ENCODE results near the gene LYZL4.

DNA sequence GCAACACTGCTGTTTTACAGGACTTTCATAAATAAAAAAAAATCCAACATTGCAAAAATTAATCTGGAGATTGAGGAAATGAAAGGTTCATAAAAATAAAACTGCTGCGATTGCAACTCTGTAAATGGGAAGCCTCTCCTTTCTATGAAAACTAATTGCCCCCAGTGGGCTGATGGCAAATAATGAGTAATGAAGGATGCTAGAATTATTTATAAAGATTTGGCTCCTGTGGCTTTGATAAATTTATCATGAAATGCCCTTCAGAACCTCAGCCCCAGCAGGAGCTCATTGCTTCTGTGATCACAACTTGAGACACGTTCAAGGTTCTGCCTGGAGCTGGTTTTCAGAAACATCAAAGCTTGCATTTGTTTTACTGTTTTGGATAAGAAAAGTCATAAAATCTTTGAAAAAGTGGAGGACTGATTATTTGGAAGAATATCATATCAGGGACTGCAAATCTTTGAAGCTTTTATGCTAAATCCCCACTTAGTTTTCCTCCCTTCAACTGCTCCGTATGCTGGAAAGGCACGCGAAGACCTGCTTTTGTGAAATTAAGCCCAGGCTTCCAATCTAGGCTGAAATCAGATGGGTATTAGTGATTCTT lies 24.5 kb upstream of the LYZL4 start:
- TF ChIP-seq, protein P1, sequence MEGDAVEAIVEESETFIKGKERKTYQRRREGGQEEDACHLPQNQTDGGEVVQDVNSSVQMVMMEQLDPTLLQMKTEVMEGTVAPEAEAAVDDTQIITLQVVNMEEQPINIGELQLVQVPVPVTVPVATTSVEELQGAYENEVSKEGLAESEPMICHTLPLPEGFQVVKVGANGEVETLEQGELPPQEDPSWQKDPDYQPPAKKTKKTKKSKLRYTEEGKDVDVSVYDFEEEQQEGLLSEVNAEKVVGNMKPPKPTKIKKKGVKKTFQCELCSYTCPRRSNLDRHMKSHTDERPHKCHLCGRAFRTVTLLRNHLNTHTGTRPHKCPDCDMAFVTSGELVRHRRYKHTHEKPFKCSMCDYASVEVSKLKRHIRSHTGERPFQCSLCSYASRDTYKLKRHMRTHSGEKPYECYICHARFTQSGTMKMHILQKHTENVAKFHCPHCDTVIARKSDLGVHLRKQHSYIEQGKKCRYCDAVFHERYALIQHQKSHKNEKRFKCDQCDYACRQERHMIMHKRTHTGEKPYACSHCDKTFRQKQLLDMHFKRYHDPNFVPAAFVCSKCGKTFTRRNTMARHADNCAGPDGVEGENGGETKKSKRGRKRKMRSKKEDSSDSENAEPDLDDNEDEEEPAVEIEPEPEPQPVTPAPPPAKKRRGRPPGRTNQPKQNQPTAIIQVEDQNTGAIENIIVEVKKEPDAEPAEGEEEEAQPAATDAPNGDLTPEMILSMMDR (CRISPR knock-in tag; IDR thresholded peaks at IDR 0.05): no peak
- TF ChIP-seq NFIC (IDR thresholded peaks at IDR 0.05; ENCODE audit: low read length) (no peak), TRIM24 (CRISPR knock-in tag; IDR thresholded peaks at IDR 0.05) (no peak), PRDM15 (CRISPR knock-in tag; IDR thresholded peaks at IDR 0.05) (no peak), ZNF235 (CRISPR knock-in tag; IDR thresholded peaks at IDR 0.05; ENCODE audit: borderline replicate concordance) (no peak)

All from HepG2 (cell line).